ENCODE data around the gene HPCA.

Gene HPCA

DNA sequence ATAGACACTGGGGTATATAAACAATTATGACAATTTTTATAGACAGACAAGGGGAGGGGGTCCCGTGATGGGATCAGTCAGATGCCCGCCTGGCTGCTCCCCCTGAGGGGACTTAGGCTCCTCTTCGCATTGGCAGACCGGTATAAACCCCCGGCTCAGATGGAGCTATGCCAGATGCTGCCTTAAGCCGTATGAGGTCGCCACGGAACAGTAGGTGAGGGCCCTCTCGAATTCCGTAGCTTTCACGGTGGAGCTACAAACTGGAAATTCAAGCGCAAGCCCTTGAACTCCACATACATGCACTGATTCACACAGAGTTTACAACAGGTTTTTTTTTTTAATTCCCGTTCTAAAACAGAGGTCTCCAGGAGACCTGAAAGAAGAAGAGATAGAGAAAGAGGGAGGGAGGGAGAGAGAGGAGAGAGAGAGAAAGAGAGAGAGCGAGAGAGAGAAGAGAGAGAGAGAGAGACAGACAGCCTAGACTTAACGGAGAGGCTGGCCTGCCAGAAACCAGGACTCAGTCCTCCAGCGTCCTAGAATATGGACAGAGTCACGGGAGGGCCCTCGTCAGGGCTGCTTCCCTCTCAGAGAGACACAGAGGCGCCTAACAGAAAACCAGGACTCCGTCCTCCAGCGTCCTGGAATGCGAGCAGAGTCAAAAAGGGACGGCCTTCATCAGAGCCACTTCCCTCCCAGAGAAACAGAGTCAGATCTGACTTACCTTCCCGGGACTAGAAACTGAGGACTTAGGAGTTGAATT, 39.3 kb downstream of the HPCA start:
- Histone ChIP-seq H3K9me3 (ENCODE audit: low read depth, low read length) (no peaks in the 10 kb centered on the region), H3K9ac (ENCODE audit: insufficient read length) (no peak overlapping the region), H3K36me3 (ENCODE audit: insufficient read depth, low read length) (no peaks in the 10 kb centered on the region), H3K4me3 (no peak overlapping the region), H3K27ac (no peak overlapping the region)
- no peak for DNase-seq (ENCODE audit: low read depth, low spot score)
- TF ChIP-seq FOXP2 (optimal IDR thresholded peaks at IDR 0.05; ENCODE audit: control extremely low read depth, extremely low read length, insufficient read depth) (no peak), EZH2 (IDR thresholded peaks at IDR 0.05) (no peak), POLR2AphosphoS5 (IDR thresholded peaks at IDR 0.05; ENCODE audit: borderline replicate concordance, low read depth, low read length) (no peak)

DNA sequence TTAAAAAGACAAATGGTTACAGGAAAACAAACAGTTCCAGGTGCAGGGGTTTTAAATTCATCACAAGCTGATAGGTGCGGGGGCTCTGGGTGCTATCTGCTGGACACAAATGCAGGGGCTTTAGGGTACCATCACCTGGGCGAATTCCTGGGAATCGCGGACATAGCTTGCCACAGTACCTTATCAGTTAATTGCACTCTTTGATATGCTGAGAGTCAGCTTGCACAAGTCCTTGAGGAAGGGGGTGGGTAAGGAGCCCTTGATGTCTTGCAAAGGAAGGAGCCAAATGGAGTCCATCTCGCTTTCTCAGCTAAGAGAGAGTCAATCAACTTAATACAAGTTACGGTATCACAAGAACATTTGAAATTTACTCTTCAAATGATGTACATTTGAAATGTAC, 40.3 kb downstream of the HPCA start:
- H3K9ac ChIP-seq (ENCODE audit: insufficient read length): no peak overlapping the region
- no peaks in the 10 kb centered on the region for H3K9me3 ChIP-seq (ENCODE audit: low read depth, low read length)
- H3K36me3 ChIP-seq (ENCODE audit: insufficient read depth, low read length): no peaks in the 10 kb centered on the region
- H3K27ac ChIP-seq: no peak overlapping the region
- no peak for TF ChIP-seq FOXP2 (optimal IDR thresholded peaks at IDR 0.05; ENCODE audit: control extremely low read depth, extremely low read length, insufficient read depth)
- no peak for TF ChIP-seq EZH2 (IDR thresholded peaks at IDR 0.05)
- TF ChIP-seq POLR2AphosphoS5 (IDR thresholded peaks at IDR 0.05; ENCODE audit: borderline replicate concordance, low read depth, low read length): no peak
- no peak for DNase-seq (ENCODE audit: low read depth, low spot score)
- H3K4me3 ChIP-seq: no peak overlapping the region

DNA sequence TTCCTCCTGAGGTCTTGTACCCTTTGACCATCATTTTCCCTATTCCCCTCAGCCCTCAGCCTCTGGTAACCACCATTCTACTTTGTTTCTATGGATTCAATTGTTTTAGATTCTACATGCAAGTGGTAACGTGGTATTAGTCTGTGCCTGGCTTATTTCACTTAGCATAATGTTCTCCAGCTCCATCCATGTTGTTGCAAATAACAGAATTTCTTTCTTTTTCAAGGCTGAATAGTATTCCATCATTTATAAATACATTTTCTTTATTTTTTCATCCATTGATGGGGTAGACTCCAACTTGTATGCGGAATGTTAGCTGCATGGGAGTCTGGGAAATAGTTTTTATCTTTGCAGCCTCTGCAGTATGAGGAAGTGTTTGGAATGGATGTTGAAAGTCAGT, 41.1 kb downstream of the HPCA start:
- no peak for DNase-seq (ENCODE audit: low read depth, low spot score)
- TF ChIP-seq FOXP2 (optimal IDR thresholded peaks at IDR 0.05; ENCODE audit: control extremely low read depth, extremely low read length, insufficient read depth) (no peak), EZH2 (IDR thresholded peaks at IDR 0.05) (no peak), POLR2AphosphoS5 (IDR thresholded peaks at IDR 0.05; ENCODE audit: borderline replicate concordance, low read depth, low read length) (no peak)
- Histone ChIP-seq H3K9ac (ENCODE audit: insufficient read length) (no peak overlapping the region), H3K4me3 (no peak overlapping the region), H3K9me3 (ENCODE audit: low read depth, low read length) (no peaks in the 10 kb centered on the region), H3K36me3 (ENCODE audit: insufficient read depth, low read length) (no peaks in the 10 kb centered on the region), H3K27ac (no peak overlapping the region)

- H3K4me3 ChIP-seq: no peak overlapping the region
- DNase-seq (ENCODE audit: low read depth, low spot score): no peak
- H3K9ac ChIP-seq (ENCODE audit: insufficient read length): no peak overlapping the region
- H3K36me3 ChIP-seq (ENCODE audit: insufficient read depth, low read length): no peaks in the 10 kb centered on the region
- H3K9me3 ChIP-seq (ENCODE audit: low read depth, low read length): no peaks in the 10 kb centered on the region
- TF ChIP-seq POLR2AphosphoS5 (IDR thresholded peaks at IDR 0.05; ENCODE audit: borderline replicate concordance, low read depth, low read length) (no peak), FOXP2 (optimal IDR thresholded peaks at IDR 0.05; ENCODE audit: control extremely low read depth, extremely low read length, insufficient read depth) (no peak), EZH2 (IDR thresholded peaks at IDR 0.05) (no peak)
- H3K27ac ChIP-seq: no peak overlapping the region
Observed at GRCh38 chr1:32928285-32928684, 42.0 kb downstream of the HPCA start.

DNA sequence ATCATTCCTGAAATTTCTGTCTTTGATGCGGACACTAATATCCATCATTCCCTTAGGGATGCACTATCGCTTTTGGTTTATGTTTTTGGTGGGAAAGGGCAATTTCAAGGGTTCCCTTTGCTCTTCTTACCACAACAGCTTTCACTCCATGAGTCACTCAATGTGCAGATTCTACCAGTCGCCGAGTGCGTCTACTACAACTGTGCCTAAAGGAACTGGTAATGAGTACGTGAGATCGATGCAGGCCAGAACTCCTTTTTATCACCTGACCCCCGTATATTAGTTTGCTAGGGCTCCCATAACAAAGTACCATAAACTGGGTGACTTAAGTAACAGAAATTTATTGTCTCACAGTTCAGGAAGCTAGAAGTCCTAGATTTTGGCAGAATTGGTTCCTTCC, 42.4 kb downstream of the HPCA start:
- TF ChIP-seq EZH2 (IDR thresholded peaks at IDR 0.05) (no peak), FOXP2 (optimal IDR thresholded peaks at IDR 0.05; ENCODE audit: control extremely low read depth, extremely low read length, insufficient read depth) (no peak), POLR2AphosphoS5 (IDR thresholded peaks at IDR 0.05; ENCODE audit: borderline replicate concordance, low read depth, low read length) (no peak)
- no peaks in the 10 kb centered on the region for H3K36me3 ChIP-seq (ENCODE audit: insufficient read depth, low read length)
- H3K9ac ChIP-seq (ENCODE audit: insufficient read length): no peak overlapping the region
- H3K27ac ChIP-seq: no peak overlapping the region
- no peak overlapping the region for H3K4me3 ChIP-seq
- no peak for DNase-seq (ENCODE audit: low read depth, low spot score)
- H3K9me3 ChIP-seq (ENCODE audit: low read depth, low read length): no peaks in the 10 kb centered on the region

GRCh38 chr1:32929366-32929765, 43.1 kb downstream of the HPCA start:
- DNase-seq (ENCODE audit: low read depth, low spot score): no peak
- H3K9me3 ChIP-seq (ENCODE audit: low read depth, low read length): no peaks in the 10 kb centered on the region
- H3K4me3 ChIP-seq: no peak overlapping the region
- TF ChIP-seq POLR2AphosphoS5 (IDR thresholded peaks at IDR 0.05; ENCODE audit: borderline replicate concordance, low read depth, low read length) (no peak), EZH2 (IDR thresholded peaks at IDR 0.05) (no peak), FOXP2 (optimal IDR thresholded peaks at IDR 0.05; ENCODE audit: control extremely low read depth, extremely low read length, insufficient read depth) (no peak)
- H3K27ac ChIP-seq: no peak overlapping the region
- H3K9ac ChIP-seq (ENCODE audit: insufficient read length): no peak overlapping the region
- no peaks in the 10 kb centered on the region for H3K36me3 ChIP-seq (ENCODE audit: insufficient read depth, low read length)

GRCh38 chr1:32931760-32932159, 45.5 kb downstream of the HPCA start:
- H3K9ac ChIP-seq (ENCODE audit: insufficient read length): no peak overlapping the region
- TF ChIP-seq EZH2 (IDR thresholded peaks at IDR 0.05) (no peak), POLR2AphosphoS5 (IDR thresholded peaks at IDR 0.05; ENCODE audit: borderline replicate concordance, low read depth, low read length) (no peak), FOXP2 (optimal IDR thresholded peaks at IDR 0.05; ENCODE audit: control extremely low read depth, extremely low read length, insufficient read depth) (no peak)
- H3K36me3 ChIP-seq (ENCODE audit: insufficient read depth, low read length): no peaks in the 10 kb centered on the region; the same call in 1 of the 2 replicates
- H3K9me3 ChIP-seq (ENCODE audit: low read depth, low read length): no peaks in the 10 kb centered on the region
- H3K27ac ChIP-seq: no peak overlapping the region
- H3K4me3 ChIP-seq: no peak overlapping the region
- no peak for DNase-seq (ENCODE audit: low read depth, low spot score)

DNA sequence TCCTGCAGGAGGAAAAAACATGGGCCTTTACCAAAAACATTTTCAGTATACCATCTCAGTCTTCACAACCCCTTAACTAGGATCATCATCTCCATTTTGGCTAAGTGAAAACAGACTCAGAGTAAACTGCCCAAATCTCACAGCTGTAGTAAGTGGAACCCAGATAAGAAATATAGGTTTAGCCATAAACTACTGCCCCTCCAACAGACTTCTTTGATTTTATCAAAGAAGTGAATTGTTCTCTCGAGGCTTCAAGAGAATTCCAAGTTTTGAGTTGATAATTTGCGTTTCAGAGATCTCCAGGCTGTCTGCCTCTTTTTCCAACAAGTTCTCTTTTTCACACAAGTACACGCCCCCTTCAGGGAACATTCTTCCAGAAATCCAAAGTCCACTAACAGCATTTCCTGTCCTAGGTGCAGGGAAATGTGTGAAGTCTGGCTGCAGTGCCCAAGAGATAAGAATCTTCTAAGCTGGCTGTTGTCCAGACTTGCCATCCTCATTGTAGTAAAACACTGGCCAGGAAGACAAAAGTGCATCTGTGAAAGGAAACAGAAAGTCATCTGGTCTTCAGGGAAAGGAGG, 47.5 kb downstream of the HPCA start:
- Histone ChIP-seq H3K27ac (peak overlapping the region; percentile 65), H3K9me3 (ENCODE audit: low read depth, low read length) (no peaks in the 10 kb centered on the region), H3K9ac (ENCODE audit: insufficient read length) (no peak overlapping the region), H3K4me3 (peak overlapping the region; percentile 33; the same call in 1 of the 2 replicates), H3K36me3 (ENCODE audit: insufficient read depth, low read length) (peaks cover 3% of the 10 kb centered on the region; the same call in 1 of the 2 replicates)
- no peak for DNase-seq (ENCODE audit: low read depth, low spot score)
- TF ChIP-seq FOXP2 (optimal IDR thresholded peaks at IDR 0.05; ENCODE audit: control extremely low read depth, extremely low read length, insufficient read depth) (no peak), EZH2 (IDR thresholded peaks at IDR 0.05) (no peak), POLR2AphosphoS5 (IDR thresholded peaks at IDR 0.05; ENCODE audit: borderline replicate concordance, low read depth, low read length) (no peak)

Measured in SK-N-MC (cell line).